ENCODE data around the gene FAM98A. TPM values are rescaled to one million over a fixed set of nuclear protein-coding genes. Genes with fewer than 3 reads are reported as not detected.

Gene FAM98A
- polyA plus RNA-seq, 1 of the 3 experiments (the other 2 are of a cell fraction): 231 TPM

DNA sequence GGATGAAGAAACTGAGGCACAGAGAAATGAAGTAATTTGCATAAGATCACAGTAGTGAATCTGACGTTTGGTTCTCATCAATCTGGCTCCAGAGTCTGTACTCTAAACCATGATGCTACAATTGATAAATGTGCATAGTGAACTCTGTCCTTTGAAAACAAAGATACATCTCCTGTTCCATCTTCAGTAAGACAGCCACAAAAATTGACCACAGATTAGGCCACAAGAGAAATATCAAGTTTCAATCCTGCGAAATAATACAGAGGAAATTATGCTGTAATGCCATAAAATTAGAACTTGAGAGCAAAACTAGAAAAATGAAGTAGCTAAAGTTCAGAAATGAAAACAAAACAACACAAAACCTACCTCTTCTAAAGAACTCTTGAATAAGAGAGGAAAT is 28.4 kb downstream of the FAM98A start:
- H3K9me2 ChIP-seq: no peaks in the 10 kb centered on the region
- no peaks in the 10 kb centered on the region for H3K9me3 ChIP-seq
- POLR2A ChIA-PET: no interaction called here
- no peaks in the 10 kb centered on the region for H3K36me3 ChIP-seq (replicated peaks in 1 of 2; ENCODE audit: control insufficient read depth in 1 of 2, insufficient read depth in 2 of 2, low read length in 1 of 2)
- no peaks in the 10 kb centered on the region for H3K27me3 ChIP-seq (ENCODE audit: insufficient read depth)
- DNase-seq: no peak
- 72% methylated on average over 2 of the region's 2 CpGs for WGBS (ENCODE audit: low lambda C conversion rate)
- H3K4me3 ChIP-seq (ENCODE audit: low read depth in 2 of 2, low read length in 1 of 2): no peak overlapping the region
- no peaks in the 10 kb centered on the region for H3K4me1 ChIP-seq (ENCODE audit: control insufficient read depth in 1 of 2, insufficient read depth in 2 of 2, low read depth in 1 of 2, low read length in 1 of 2)
- no peak overlapping the region for H3K27ac ChIP-seq (ENCODE audit: low read depth in 2 of 2, low read length in 1 of 2)
- peaks cover 3% of the 10 kb centered on the region for H3F3A ChIP-seq (replicated peaks; ENCODE audit: insufficient read depth)
- no peak overlapping the region for H3K4me2 ChIP-seq
- no peak overlapping the region for H2AFZ ChIP-seq (ENCODE audit: low read depth)
- H3K79me2 ChIP-seq (ENCODE audit: insufficient read depth): no peaks in the 10 kb centered on the region
- TF ChIP-seq, protein P1, sequence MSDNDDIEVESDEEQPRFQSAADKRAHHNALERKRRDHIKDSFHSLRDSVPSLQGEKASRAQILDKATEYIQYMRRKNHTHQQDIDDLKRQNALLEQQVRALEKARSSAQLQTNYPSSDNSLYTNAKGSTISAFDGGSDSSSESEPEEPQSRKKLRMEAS (IDR thresholded peaks at IDR 0.05; ENCODE audit: low read depth): no peak
- TF ChIP-seq RXRA (IDR thresholded peaks at IDR 0.05; ENCODE audit: borderline replicate concordance, low read depth): no peak
- TF ChIP-seq, protein P2, sequence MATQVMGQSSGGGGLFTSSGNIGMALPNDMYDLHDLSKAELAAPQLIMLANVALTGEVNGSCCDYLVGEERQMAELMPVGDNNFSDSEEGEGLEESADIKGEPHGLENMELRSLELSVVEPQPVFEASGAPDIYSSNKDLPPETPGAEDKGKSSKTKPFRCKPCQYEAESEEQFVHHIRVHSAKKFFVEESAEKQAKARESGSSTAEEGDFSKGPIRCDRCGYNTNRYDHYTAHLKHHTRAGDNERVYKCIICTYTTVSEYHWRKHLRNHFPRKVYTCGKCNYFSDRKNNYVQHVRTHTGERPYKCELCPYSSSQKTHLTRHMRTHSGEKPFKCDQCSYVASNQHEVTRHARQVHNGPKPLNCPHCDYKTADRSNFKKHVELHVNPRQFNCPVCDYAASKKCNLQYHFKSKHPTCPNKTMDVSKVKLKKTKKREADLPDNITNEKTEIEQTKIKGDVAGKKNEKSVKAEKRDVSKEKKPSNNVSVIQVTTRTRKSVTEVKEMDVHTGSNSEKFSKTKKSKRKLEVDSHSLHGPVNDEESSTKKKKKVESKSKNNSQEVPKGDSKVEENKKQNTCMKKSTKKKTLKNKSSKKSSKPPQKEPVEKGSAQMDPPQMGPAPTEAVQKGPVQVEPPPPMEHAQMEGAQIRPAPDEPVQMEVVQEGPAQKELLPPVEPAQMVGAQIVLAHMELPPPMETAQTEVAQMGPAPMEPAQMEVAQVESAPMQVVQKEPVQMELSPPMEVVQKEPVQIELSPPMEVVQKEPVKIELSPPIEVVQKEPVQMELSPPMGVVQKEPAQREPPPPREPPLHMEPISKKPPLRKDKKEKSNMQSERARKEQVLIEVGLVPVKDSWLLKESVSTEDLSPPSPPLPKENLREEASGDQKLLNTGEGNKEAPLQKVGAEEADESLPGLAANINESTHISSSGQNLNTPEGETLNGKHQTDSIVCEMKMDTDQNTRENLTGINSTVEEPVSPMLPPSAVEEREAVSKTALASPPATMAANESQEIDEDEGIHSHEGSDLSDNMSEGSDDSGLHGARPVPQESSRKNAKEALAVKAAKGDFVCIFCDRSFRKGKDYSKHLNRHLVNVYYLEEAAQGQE (IDR thresholded peaks at IDR 0.05; ENCODE audit: low read depth, low read length): no peak
- no peak for TF ChIP-seq NFIC (IDR thresholded peaks at IDR 0.05; ENCODE audit: borderline replicate concordance)
- TF ChIP-seq EP300 (IDR thresholded peaks at IDR 0.05; ENCODE audit: borderline replicate concordance in 1 of 2, low read depth in 1 of 2, low read length in 1 of 2): no peak
- TF ChIP-seq, protein P3, sequence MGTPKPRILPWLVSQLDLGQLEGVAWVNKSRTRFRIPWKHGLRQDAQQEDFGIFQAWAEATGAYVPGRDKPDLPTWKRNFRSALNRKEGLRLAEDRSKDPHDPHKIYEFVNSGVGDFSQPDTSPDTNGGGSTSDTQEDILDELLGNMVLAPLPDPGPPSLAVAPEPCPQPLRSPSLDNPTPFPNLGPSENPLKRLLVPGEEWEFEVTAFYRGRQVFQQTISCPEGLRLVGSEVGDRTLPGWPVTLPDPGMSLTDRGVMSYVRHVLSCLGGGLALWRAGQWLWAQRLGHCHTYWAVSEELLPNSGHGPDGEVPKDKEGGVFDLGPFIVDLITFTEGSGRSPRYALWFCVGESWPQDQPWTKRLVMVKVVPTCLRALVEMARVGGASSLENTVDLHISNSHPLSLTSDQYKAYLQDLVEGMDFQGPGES (IDR thresholded peaks at IDR 0.05; ENCODE audit: low read depth, low read length): no peak
- TF ChIP-seq YY1 (IDR thresholded peaks at IDR 0.05; ENCODE audit: low read depth): no peak
- no peak for TF ChIP-seq GABPA (IDR thresholded peaks at IDR 0.05; ENCODE audit: low read depth)
- no peak for TF ChIP-seq FOSL2 (IDR thresholded peaks at IDR 0.05; ENCODE audit: borderline replicate concordance, low read depth)
- TF ChIP-seq, protein P4, sequence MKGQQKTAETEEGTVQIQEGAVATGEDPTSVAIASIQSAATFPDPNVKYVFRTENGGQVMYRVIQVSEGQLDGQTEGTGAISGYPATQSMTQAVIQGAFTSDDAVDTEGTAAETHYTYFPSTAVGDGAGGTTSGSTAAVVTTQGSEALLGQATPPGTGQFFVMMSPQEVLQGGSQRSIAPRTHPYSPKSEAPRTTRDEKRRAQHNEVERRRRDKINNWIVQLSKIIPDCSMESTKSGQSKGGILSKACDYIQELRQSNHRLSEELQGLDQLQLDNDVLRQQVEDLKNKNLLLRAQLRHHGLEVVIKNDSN (IDR thresholded peaks at IDR 0.05; ENCODE audit: borderline replicate concordance, low read depth): no peak
- TF ChIP-seq MEF2A (IDR thresholded peaks at IDR 0.05; ENCODE audit: borderline replicate concordance, low read depth): no peak
- no peak for TF ChIP-seq RCOR1 (IDR thresholded peaks at IDR 0.05; ENCODE audit: low read length)
- TF ChIP-seq CHD2 (IDR thresholded peaks at IDR 0.05; ENCODE audit: low read length, partially characterized antibody): no peak
- TF ChIP-seq EZH2phosphoT487 (IDR thresholded peaks at IDR 0.05; ENCODE audit: borderline replicate concordance, low read depth): no peak
- TF ChIP-seq RFX5 (IDR thresholded peaks at IDR 0.05; ENCODE audit: low read length): no peak
- TF ChIP-seq SIN3A (IDR thresholded peaks at IDR 0.05; ENCODE audit: borderline replicate concordance, low read depth, low read length): no peak
- CTCF ChIA-PET: interaction anchor here (5.8 kb wide), 1 partner anchor 12 kb away, joined by 36 read pairs; no protein-coding TSS in a partner anchor
- no peak overlapping the region for H3K9ac ChIP-seq
- H4K20me1 ChIP-seq (ENCODE audit: insufficient read depth): no peaks in the 10 kb centered on the region

Data from SK-N-SH (cell line).